T47D (cell line): ENCODE measurements around the gene FARP1.

Experiments used
- DNase-seq, 2 experiments: peaks; one replicate each; pipeline versions ENCODE4 v3.0.0 to v3.0.0-alpha.2; 2011 to 2012; ENCODE audit warnings: low read depth in 1 of 2, low spot score in 1 of 2
- JUND ChIP-seq: IDR thresholded peaks from 2 replicates; pipeline ENCODE4 v1.6.1; 2012; ENCODE audit warnings: low read depth
- in situ Hi-C: cut with HindIII; loops from 2 replicates; pipeline ENCODE4 v1.10.0; 2016; ENCODE audit warnings: low sequenced_read_pairs, low pct_unique_long_range_greater_than_20kb

Gene FARP1

DNA sequence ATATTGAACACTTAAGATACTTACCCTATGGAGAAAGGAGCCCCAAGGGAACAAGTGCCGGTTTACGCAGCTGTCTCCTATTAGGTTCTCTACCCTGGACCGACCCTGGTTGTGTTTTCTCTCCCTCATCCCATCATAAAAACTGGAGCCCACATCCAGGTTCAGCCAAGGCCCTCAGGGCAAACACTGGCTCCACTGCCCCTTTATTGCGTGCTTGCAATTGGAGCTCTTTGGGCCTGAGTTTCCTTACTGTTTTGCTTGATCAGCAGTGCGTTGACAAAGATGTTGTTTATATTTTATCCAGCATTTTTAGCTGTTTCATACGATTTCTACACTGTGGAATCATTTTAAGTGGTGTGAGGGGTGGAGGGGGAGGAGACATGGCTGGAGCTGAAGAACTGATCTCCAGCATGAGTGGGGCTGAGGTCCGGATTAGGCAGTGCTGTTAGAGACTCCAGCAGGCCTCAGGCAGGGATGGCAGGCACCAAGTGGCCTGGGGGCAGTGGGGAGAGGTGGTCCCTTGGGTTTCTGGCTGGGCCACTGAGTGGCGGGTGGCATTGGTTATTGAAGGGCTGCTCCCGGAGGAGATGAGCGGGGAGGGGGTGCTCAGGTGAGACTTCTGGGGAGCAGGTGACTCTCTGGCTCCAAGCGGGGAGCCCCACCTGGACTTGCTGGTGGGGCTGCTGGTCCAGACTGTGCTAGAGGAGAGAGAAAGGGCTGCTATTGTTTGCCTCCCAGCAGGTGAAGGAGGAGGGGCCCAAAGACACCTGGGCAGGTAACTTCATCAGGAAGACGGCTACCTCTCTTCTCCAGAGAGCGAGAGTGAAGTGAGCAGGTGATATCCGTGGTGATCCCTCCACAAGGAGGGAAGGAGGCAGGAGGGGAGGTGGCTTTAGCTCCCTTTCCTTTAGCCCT lies 96.5 kb downstream of the FARP1 start:
- TF ChIP-seq JUND = no peak
- no peak for DNase-seq
- in situ Hi-C loops = no loop called here

DNA sequence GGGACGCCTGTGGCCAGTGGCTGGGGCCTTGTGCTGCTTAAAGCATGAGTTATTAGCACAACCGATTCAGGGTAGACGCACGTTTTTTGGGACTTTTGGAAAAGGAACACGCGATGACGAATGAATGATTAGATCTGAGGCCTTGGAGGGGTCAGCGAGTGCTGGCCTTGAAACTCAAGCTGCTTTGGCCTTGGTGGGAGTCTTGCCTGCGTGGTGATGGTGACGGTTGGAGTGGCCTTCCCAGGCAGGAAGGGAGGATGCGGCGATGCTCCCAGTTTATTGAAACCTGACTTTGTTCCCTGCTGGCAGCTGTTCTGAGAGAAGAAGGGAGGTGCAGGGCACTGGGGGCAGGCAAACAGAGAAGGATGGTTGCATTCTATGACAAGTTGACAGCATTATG lies 97.2 kb downstream of the FARP1 start:
- in situ Hi-C loops = no loop called here
- no peak for TF ChIP-seq JUND

DNA sequence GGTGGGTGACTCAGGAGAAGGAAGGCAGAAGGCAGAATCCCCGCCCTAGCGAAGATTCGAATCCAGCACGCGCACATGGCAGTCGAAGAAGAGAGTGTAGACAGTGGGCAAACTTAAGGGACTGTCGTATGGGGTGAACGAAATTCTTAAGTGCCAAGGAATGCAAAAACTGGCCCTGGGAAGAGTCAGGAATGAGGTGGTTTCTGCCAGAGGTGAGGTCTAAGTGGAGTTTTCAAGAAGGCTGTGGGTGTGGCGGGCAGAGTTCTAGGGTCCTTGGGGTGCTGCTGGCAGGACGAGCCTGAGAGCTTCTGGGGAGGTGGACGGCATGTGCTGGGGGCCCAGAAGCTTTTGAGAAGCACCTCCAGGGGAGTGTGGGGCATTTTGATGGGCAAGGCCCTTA lies 98.1 kb downstream of the FARP1 start:
- TF ChIP-seq JUND = no peak
- no peak for DNase-seq
- in situ Hi-C loops = no loop called here

More for the DNA sequence above, 97.2 kb downstream of the FARP1 start:
- DNase-seq = no peak

DNA sequence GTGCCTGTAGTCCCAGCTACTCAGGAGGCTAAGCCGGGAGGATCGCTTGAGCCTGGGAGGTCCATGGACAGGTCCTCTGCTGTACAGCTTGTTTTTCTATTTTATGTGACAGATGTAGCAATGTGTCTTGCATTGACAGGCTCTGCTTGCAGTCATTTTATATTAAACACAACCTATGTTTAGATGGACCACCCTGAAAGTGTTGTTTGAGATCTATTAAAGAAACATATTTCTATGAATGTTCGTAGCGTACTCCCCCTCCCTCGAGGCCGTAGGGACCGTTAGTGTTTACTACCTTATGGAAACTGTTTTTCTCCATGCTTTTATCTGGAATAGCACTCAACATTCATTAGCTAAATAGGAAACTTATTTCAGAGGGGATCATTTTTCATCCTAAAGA lies 99.1 kb downstream of the FARP1 start:
- TF ChIP-seq JUND = no peak
- in situ Hi-C loops = no loop called here
- DNase-seq = no peak

DNA sequence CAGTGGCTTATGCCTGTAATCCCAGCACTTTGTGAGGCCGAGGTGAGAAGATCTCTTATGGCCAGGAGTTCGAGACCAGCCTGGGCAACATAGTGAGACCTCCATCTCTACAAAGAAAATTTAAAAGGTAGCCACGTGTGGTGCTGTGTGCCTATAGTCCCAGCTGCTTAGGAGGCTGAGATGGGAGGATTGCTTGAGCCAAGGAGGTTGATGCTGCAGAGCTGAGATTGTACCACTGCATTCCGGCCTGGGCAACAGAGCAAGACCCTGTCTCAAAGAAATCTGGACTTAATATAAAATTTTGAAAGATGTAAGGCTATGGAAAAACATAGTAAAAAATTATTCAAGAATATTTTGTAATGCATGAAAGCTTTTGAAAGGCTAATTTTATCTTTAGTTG lies 99.5 kb downstream of the FARP1 start:
- in situ Hi-C loops = no loop called here

DNA sequence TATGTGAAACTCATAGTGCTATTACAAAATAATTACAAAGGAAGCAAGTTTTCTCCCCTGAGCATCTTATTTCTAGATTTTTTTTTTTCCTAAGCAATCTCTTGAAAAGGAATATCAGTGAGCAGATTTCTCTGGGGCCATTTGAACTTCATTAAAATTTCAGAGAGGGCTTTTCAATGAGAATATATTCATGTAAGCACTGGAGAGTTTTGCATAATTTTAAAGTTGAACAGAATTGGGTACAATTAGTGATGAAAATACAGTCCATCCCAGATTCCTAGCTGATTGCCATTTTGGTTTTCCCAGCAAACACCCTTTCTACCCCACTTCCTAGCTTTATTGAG lies 101.0 kb downstream of the FARP1 start:
- no peak for TF ChIP-seq JUND
- in situ Hi-C loops = no loop called here
- no peak for DNase-seq

More for the DNA sequence above, 99.5 kb downstream of the FARP1 start:
- DNase-seq = no peak
- no peak for TF ChIP-seq JUND

DNA sequence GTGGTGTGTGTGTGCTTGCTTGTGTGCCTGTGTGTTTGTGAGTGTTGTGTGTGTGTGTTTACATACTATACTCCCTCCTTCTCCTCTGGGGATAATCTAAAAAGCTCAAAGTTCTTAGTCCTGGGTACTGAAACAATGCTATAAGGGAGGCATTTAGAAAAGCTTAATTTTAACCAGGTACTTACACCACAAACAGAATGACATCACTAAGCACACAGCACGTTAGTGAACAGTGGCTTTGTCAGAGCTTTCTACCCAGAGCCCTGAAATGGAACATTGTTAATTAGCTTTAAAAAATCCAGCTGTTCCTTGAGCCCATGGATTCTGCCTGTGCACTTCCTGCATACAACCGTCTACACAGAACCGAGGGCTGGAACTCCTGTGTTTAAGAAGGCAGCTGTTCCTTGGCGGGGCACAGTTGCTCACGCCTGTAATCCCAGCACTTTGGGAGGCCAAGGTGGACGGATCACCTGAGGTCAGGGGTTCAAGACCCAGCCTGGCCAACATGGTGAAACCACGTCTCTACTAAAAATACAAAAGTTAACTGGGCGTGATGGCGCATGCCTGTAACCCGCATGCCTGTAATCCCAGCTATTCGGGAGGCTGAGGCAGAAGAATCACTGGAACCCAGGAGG lies 103.8 kb downstream of the FARP1 start:
- no peak for DNase-seq
- TF ChIP-seq JUND = no peak
- in situ Hi-C loops = no loop called here

DNA sequence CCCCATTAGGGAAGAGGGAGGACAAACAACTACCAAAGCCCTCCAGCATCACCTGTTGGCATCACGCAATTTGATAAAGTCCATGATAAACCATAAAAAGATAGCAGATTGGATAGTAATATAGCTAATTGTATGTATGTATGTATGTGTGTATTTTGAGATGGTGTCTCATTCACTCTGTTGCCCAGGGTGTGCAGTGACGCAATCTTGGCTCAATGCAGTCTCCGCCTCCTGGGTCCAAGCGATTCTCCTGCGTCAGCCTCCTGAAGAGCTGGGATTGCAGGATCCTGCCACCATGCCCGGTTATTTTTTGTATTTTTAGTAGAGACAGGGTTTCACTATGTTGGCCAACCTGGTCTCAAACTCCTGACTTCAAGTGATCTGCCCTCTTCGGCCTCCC lies 108.8 kb downstream of the FARP1 start:
- in situ Hi-C loops = no loop called here
- no peak for DNase-seq
- no peak for TF ChIP-seq JUND

DNA sequence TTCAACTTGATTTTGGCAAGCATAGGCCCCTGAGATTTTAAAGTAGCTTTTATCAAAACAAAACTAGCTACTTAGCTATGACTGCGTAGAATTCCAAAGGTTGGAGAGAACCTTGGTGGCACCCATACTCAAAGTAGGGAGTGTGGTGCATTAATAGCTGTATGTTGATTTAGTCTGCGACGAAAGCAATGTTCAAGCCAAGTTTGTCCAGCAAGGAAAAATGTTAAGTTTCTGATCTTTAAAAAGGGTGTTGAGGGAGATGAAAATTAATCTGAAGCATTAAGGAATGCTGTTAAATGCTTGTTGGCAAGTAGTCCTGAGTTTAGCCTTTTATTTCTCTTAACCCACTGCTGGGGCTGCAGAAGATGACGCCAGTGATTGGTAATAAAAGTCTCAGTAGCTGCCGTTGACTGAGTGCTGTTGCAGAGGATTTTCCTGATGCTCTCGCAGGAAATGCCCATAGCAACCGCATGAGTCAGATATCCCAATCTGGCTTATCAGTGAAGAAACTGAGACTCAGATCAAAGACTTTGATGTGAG lies 110.1 kb downstream of the FARP1 start:
- DNase-seq = no peak
- in situ Hi-C loops = no loop called here
- TF ChIP-seq JUND = no peak

DNA sequence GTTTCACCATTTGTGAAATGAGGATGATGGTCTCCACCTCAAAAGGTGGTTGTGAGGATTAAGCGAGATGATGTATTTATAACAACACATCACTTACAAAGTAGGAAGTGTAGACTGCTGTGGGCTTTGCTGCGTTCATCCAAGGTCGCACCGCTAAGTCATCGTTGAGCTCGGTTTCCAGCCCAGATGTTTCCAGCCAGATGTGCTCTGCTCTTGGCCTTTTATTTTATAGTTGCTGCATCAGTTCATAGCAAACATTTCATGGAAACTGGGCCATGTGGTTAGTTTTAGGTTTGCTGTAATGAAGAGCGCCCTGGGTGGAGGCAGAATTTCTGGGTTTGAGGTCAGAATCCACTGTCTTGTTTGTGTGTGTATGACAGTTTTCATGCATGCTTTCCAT lies 110.6 kb downstream of the FARP1 start:
- no peak for DNase-seq
- in situ Hi-C loops = no loop called here
- TF ChIP-seq JUND = no peak

DNA sequence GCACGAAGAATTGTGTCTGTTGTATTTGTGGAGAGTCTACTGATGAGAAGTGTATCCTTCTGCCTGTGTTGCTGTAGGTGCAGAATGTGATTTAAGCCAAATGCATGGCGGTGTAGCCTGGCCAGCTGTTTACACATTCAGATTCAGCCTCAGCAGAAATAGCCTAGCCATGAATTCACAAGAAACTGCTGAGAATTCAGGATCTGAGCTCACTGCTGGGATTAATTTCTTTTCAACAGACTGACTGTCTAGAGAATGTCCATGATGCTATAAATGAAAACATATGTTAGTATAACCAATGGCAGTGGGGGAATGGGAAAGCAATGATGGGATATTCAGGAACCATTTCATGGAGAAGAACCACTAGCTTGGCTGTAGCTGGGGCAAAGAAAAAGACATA lies 111.6 kb downstream of the FARP1 start:
- no peak for DNase-seq
- in situ Hi-C loops = no loop called here
- no peak for TF ChIP-seq JUND

DNA sequence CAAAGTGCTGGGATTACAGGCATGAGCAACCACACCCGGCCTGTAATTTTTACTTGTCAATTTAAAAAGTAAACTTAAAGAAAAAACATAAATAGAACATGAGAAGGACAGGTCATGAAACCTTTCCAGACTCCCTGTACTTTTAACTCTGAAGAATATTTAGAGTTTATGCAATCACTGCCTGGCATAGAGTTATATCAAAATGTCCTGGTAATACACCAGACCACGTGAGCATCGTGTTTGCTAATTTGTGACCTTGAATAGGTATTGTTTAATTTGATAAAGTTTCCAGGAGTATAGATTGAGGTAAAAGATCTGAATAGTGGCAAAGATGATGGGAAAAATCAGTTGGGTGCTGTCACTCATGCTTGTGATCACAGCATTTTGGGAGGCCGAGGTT lies 115.3 kb downstream of the FARP1 start:
- no peak for TF ChIP-seq JUND
- in situ Hi-C loops = no loop called here
- DNase-seq = no peak
